ENCODE data around the gene CENPM.

The CENPM gene

GRCh38 chr22:41899110-41899509 lies 47.8 kb downstream of the CENPM start:
- no peak for DNase-seq (ENCODE audit: low read depth in 2 of 2)

- no peak for DNase-seq (ENCODE audit: low read depth in 2 of 2)
Measured at GRCh38 chr22:41898645-41899044, 48.3 kb downstream of the CENPM start.

GRCh38 chr22:41893591-41894375 lies 53.2 kb downstream of the CENPM start:
- no peak for DNase-seq (ENCODE audit: low read depth in 2 of 2)

- no peak for DNase-seq (ENCODE audit: low read depth in 2 of 2)
Measured at GRCh38 chr22:41892721-41893120, 54.2 kb downstream of the CENPM start.

GRCh38 chr22:41891407-41891806 lies 55.5 kb downstream of the CENPM start:
- DNase-seq (ENCODE audit: low read depth in 2 of 2), result no peak
